Mesenchymal stem cell (in vitro differentiated cells and primary cell): Measurements from ENCODE around the gene ACOT11.

ENCODE experiments used
- DNase-seq: peaks from one replicate; pipeline ENCODE4 v3.0.0-alpha.2; 2013
- H2AFZ ChIP-seq: one replicate; pipeline ENCODE4 v1.6.1; 2013; ENCODE audit warnings: low read depth, mild to moderate bottlenecking, control low read depth, inconsistent platforms, low read length, moderate library complexity
- H2AK5ac ChIP-seq: 2 replicates; pipeline ENCODE4 v1.6.1; 2013; ENCODE audit warnings: low read length, moderate library complexity, mild to moderate bottlenecking, inconsistent platforms; ENCODE audit not compliant: severe bottlenecking
- H2BK120ac ChIP-seq: one replicate; pipeline ENCODE4 v1.6.1; 2013; ENCODE audit warnings: low read depth, mild to moderate bottlenecking, inconsistent platforms, low read length, moderate library complexity
- H2BK12ac ChIP-seq, 2 experiments: one replicate each; pipeline ENCODE4 v1.6.1; 2013; ENCODE audit warnings: inconsistent platforms in 2 of 2, low read length in 2 of 2, mild to moderate bottlenecking in 2 of 2, moderate library complexity in 2 of 2, control low read depth in 1 of 2
- H2BK15ac ChIP-seq: one replicate; pipeline ENCODE4 v1.6.1; 2013; ENCODE audit warnings: mild to moderate bottlenecking, low read depth, inconsistent platforms; ENCODE audit not compliant: poor library complexity, severe bottlenecking
- H2BK5ac ChIP-seq: 2 replicates; pipeline ENCODE4 v1.6.1; 2013; ENCODE audit warnings: low read depth, mild to moderate bottlenecking, low read length, control low read depth, inconsistent platforms; ENCODE audit not compliant: poor library complexity, severe bottlenecking
- H3K14ac ChIP-seq, 2 experiments: one replicate each; pipeline ENCODE4 v1.6.1; 2013; ENCODE audit warnings: inconsistent platforms in 2 of 2, low read length in 2 of 2, control low read depth in 1 of 2, mild to moderate bottlenecking in 1 of 2, moderate library complexity in 1 of 2
- H3K18ac ChIP-seq, 2 experiments: one replicate each; pipeline ENCODE4 v1.6.1; 2013; ENCODE audit warnings: inconsistent platforms in 2 of 2, low read length in 2 of 2, control low read depth in 1 of 2, low read depth in 1 of 2, mild to moderate bottlenecking in 1 of 2
- H3K23ac ChIP-seq, 2 experiments: one replicate each; pipeline ENCODE4 v1.6.1; 2013; ENCODE audit warnings: inconsistent platforms in 2 of 2, low read length in 2 of 2, mild to moderate bottlenecking in 2 of 2, moderate library complexity in 2 of 2, control low read depth in 1 of 2
- H3K27ac ChIP-seq: 2 replicates; pipeline ENCODE4 v1.5.1; 2013; ENCODE audit warnings: mild to moderate bottlenecking, moderate library complexity, low read length, control low read depth, inconsistent platforms; ENCODE audit not compliant: poor library complexity, severe bottlenecking
- H3K27me3 ChIP-seq, 2 experiments: 2 replicates each; pipeline versions ENCODE4 v1.6.1 to v1.7.0; 2013; ENCODE audit warnings: low read length in 2 of 2, mild to moderate bottlenecking in 2 of 2, moderate library complexity in 2 of 2, control low read depth in 1 of 2, inconsistent platforms in 1 of 2; ENCODE audit not compliant: control insufficient read depth in 1 of 2, insufficient read depth in 1 of 2
- H3K36me3 ChIP-seq, 2 experiments: 2 replicates each; pipeline versions ENCODE4 v1.6.1 to v1.7.0; 2013; ENCODE audit warnings: low read length in 2 of 2, control low read depth in 1 of 2, inconsistent platforms in 1 of 2, low read depth in 1 of 2, mild to moderate bottlenecking in 1 of 2; ENCODE audit not compliant: insufficient read depth in 2 of 2, control insufficient read depth in 1 of 2
- H3K4ac ChIP-seq, 2 experiments: one replicate each; pipeline ENCODE4 v1.6.1; 2013; ENCODE audit warnings: inconsistent platforms in 2 of 2, low read length in 2 of 2, mild to moderate bottlenecking in 2 of 2, moderate library complexity in 2 of 2, control low read depth in 1 of 2, low read depth in 1 of 2
- H3K4me1 ChIP-seq: 2 replicates; pipeline ENCODE4 v1.6.1; 2013; ENCODE audit warnings: low read depth, low read length, control low read depth; ENCODE audit not compliant: control insufficient read depth, insufficient read depth
- H3K4me2 ChIP-seq: 2 replicates; pipeline ENCODE4 v1.6.1; 2013; ENCODE audit warnings: low read length, mild to moderate bottlenecking, inconsistent platforms; ENCODE audit not compliant: poor library complexity, severe bottlenecking
- H3K4me3 ChIP-seq, 2 experiments: 2 replicates each; pipeline versions ENCODE4 v1.5.1 to v1.7.0; 2013; ENCODE audit warnings: low read length in 2 of 2, mild to moderate bottlenecking in 2 of 2, control low read depth in 1 of 2, low read depth in 1 of 2; ENCODE audit not compliant: insufficient read depth in 1 of 2
- H3K79me1 ChIP-seq: replicated peaks from 2 replicates; pipeline ENCODE4 v1.6.1; 2013; ENCODE audit warnings: mild to moderate bottlenecking, control low read depth, low read length, inconsistent platforms; ENCODE audit not compliant: poor library complexity, severe bottlenecking
- H3K9ac ChIP-seq: 2 replicates; pipeline ENCODE4 v1.7.0; 2013; ENCODE audit warnings: mild to moderate bottlenecking, low read length, moderate library complexity
- H3K9me3 ChIP-seq: 2 replicates; pipeline ENCODE4 v1.7.0; 2013; ENCODE audit warnings: mild to moderate bottlenecking, low read length; ENCODE audit not compliant: control insufficient read depth
- H4K8ac ChIP-seq: one replicate; pipeline ENCODE4 v1.6.1; 2013; ENCODE audit warnings: inconsistent platforms, mild to moderate bottlenecking, low read length, moderate library complexity
- H4K91ac ChIP-seq: one replicate; pipeline ENCODE4 v1.6.1; 2013; ENCODE audit warnings: mild to moderate bottlenecking, low read length, inconsistent platforms
- WGBS: methylation state at CpG from one replicate; pipeline ENCODE4 v1.1.7; 2013; ENCODE audit warnings: mixed read lengths; 5-methylcytosine and 5-hydroxymethylcytosine counted together

Gene ACOT11

GRCh38 chr1:54599211-54599823, 51.3 kb downstream of the ACOT11 start:
- Histone ChIP-seq H3K27me3 (no peaks in the 10 kb centered on the region), H3K36me3 (no peaks in the 10 kb centered on the region), H3K18ac (no peak overlapping the region), H3K4ac (no peak overlapping the region), H3K27ac (no peak overlapping the region), H2BK120ac (no peak overlapping the region), H4K91ac (no peak overlapping the region), H3K79me1 (no peaks in the 10 kb centered on the region), H2BK15ac (no peak overlapping the region), H3K9me3 (no peaks in the 10 kb centered on the region), H3K14ac (no peak overlapping the region), H2BK12ac (no peak overlapping the region), H3K23ac (no peak overlapping the region), H3K4me3 (no peak overlapping the region), H3K4me2 (no peak overlapping the region), H3K9ac (no peak overlapping the region), H2AFZ (no peak overlapping the region), H2BK5ac (no peak overlapping the region), H3K4me1 (peaks cover 31% of the 10 kb centered on the region), H2AK5ac (peak overlapping the region; percentile 9), H4K8ac (no peak overlapping the region)
- no peak for DNase-seq
- 89% methylated on average over 13 of the region's 13 CpGs for WGBS

- Histone ChIP-seq H2AFZ (no peak overlapping the region), H3K4me1 (peaks cover 38% of the 10 kb centered on the region), H2BK12ac (no peak overlapping the region), H4K8ac (no peak overlapping the region), H3K9me3 (no peaks in the 10 kb centered on the region), H4K91ac (no peak overlapping the region), H3K14ac (no peak overlapping the region), H3K27me3 (no peaks in the 10 kb centered on the region), H2AK5ac (no peak overlapping the region), H3K27ac (no peak overlapping the region), H2BK15ac (no peak overlapping the region), H3K79me1 (no peaks in the 10 kb centered on the region), H3K36me3 (no peaks in the 10 kb centered on the region), H3K23ac (no peak overlapping the region), H3K4ac (no peak overlapping the region), H3K9ac (no peak overlapping the region), H2BK5ac (no peak overlapping the region), H3K4me2 (peak overlapping the region; percentile 8), H3K18ac (no peak overlapping the region), H2BK120ac (no peak overlapping the region), H3K4me3 (no peak overlapping the region)
- no peak for DNase-seq
- WGBS = 89% methylated on average over 21 of the region's 21 CpGs
These were observed 53.1 kb downstream of the ACOT11 start for GRCh38 chr1:54600947-54601721.

DNA sequence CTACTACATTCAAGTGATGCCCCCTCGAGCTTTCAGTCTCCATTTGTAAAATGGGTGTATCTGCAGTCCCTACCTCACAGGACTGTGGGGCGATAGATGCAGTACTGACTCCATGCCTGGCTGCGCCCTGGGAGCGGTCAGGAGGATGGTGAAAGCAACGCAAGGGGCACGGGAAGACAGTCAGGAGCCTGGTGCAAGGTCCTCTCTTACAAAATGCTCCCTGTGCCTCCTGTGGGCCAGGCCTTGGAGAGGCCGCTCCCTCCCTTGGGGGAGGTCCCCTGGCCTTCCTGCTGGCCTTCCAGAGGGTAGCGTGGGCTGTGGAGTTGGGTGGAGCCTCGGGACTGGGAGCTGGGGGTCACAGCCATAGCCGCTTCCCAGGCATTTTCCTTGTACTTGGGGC, 53.7 kb downstream of the ACOT11 start:
- Histone ChIP-seq H3K9me3 (no peaks in the 10 kb centered on the region), H3K79me1 (no peaks in the 10 kb centered on the region), H3K18ac (no peak overlapping the region), H4K8ac (no peak overlapping the region), H3K27me3 (no peaks in the 10 kb centered on the region), H2BK15ac (no peak overlapping the region), H2BK12ac (no peak overlapping the region), H3K4ac (no peak overlapping the region), H4K91ac (no peak overlapping the region), H3K4me1 (peaks cover 38% of the 10 kb centered on the region), H3K36me3 (no peaks in the 10 kb centered on the region), H3K23ac (no peak overlapping the region), H3K4me3 (no peak overlapping the region), H3K27ac (peak overlapping the region; percentile 3), H2BK5ac (no peak overlapping the region), H2AK5ac (peak overlapping the region; percentile 19), H3K4me2 (no peak overlapping the region), H3K9ac (no peak overlapping the region), H2AFZ (no peak overlapping the region), H2BK120ac (no peak overlapping the region), H3K14ac (no peak overlapping the region)
- WGBS = 91% methylated on average over 10 of the region's 10 CpGs
- DNase-seq = no peak

- Histone ChIP-seq H2BK120ac (no peak overlapping the region), H3K9me3 (no peaks in the 10 kb centered on the region), H2BK12ac (no peak overlapping the region), H3K79me1 (no peaks in the 10 kb centered on the region), H3K27me3 (no peaks in the 10 kb centered on the region), H3K4me3 (no peak overlapping the region), H3K4me2 (no peak overlapping the region), H4K8ac (no peak overlapping the region), H3K4me1 (peaks cover 38% of the 10 kb centered on the region), H3K4ac (no peak overlapping the region), H3K14ac (no peak overlapping the region), H2BK15ac (no peak overlapping the region), H2AFZ (no peak overlapping the region), H4K91ac (no peak overlapping the region), H3K23ac (no peak overlapping the region), H3K18ac (no peak overlapping the region), H2BK5ac (no peak overlapping the region), H2AK5ac (peak overlapping the region; percentile 33), H3K36me3 (no peaks in the 10 kb centered on the region), H3K27ac (no peak overlapping the region), H3K9ac (no peak overlapping the region)
- WGBS = 89% methylated on average over 18 of the region's 18 CpGs
- no peak for DNase-seq
These were observed 54.5 kb downstream of the ACOT11 start for GRCh38 chr1:54602554-54602953.
